Stimulated activated CD8-positive, alpha-beta memory T cell treated with anti-CD3 and anti-CD28 coated beads, Interleukin-4, amount 100 ng/mL, for 4 hours (primary cell): ENCODE results near the gene TTLL7.
A peak's percentile ranks its signal among the peaks of the same experiment; 100 is the strongest.

Experiments used
- DNase-seq, 2 donors: peaks; one replicate each; pipeline ENCODE4 v3.0.0-alpha.2; 2020; ENCODE audit warnings: low read depth in 2 of 2, low spot score in 1 of 2

TTLL7 gene, protein sequence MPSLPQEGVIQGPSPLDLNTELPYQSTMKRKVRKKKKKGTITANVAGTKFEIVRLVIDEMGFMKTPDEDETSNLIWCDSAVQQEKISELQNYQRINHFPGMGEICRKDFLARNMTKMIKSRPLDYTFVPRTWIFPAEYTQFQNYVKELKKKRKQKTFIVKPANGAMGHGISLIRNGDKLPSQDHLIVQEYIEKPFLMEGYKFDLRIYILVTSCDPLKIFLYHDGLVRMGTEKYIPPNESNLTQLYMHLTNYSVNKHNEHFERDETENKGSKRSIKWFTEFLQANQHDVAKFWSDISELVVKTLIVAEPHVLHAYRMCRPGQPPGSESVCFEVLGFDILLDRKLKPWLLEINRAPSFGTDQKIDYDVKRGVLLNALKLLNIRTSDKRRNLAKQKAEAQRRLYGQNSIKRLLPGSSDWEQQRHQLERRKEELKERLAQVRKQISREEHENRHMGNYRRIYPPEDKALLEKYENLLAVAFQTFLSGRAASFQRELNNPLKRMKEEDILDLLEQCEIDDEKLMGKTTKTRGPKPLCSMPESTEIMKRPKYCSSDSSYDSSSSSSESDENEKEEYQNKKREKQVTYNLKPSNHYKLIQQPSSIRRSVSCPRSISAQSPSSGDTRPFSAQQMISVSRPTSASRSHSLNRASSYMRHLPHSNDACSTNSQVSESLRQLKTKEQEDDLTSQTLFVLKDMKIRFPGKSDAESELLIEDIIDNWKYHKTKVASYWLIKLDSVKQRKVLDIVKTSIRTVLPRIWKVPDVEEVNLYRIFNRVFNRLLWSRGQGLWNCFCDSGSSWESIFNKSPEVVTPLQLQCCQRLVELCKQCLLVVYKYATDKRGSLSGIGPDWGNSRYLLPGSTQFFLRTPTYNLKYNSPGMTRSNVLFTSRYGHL

DNA sequence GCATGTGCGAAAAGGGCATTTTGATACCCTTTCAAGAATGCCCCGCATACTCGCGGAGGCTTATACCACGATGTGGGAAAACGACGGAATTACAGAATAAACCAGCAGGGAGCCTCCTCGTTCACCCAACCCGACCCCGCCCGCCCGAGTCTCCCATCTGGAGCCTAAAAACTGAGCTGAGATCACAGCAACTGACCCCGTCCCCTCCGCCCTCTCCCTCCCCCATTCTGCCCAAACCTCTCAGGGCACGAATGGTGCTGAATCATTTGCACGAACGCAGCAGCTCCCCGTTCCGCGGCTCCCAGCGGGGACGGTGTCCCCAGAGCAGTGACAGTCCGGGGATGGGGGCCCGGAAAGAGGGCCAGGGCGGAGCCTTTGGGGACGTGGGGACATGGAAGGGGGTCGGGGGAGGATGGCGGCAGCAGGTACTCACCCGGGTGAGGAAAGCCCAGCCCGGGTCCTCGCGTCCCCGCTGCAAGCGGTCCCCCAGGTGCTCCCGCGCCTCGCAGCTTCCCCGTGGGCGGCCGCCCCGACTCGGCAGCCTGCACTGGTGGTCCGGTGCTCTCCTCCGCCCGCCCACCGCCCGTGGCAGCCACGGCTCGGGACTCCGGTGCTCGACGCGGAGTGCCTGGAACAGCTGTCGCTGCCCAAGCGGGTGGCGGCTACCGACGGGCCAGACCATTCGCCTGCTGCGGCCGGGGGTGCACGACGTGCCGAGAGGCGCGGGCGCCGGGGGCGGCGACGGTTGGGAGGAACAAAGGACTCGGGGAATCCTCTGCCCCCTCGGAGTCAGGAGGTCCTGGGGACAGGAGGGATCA, at the start of gene TTLL7:
TSS of gene TTLL7 (minus strand) at position 635 of the 818 bp plus-strand sequence. CDS start 46,921 bp downstream, outside the sequence.
- DNase-seq, result peak; percentile 2 to 18

DNA sequence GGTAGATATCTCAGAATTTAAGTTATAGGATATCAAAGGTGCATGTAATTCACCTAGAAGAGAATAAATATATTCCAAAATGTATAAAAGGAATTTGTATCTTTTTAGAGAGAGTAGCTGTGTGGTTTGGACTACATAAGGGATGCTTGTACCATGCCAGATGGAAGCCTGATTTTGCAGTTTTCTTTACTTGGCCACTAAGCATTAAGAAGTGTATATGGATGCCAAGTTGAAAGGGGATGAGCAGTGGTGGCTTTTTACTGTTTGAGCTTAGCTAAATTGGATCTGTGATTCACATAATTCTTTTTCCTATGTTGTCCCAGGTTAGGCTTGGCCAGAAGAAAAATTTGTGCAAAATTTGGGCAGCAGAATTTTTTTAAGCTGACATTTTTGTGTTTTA, 43.5 kb upstream of the TTLL7 start:
- DNase-seq, result no peak

DNA sequence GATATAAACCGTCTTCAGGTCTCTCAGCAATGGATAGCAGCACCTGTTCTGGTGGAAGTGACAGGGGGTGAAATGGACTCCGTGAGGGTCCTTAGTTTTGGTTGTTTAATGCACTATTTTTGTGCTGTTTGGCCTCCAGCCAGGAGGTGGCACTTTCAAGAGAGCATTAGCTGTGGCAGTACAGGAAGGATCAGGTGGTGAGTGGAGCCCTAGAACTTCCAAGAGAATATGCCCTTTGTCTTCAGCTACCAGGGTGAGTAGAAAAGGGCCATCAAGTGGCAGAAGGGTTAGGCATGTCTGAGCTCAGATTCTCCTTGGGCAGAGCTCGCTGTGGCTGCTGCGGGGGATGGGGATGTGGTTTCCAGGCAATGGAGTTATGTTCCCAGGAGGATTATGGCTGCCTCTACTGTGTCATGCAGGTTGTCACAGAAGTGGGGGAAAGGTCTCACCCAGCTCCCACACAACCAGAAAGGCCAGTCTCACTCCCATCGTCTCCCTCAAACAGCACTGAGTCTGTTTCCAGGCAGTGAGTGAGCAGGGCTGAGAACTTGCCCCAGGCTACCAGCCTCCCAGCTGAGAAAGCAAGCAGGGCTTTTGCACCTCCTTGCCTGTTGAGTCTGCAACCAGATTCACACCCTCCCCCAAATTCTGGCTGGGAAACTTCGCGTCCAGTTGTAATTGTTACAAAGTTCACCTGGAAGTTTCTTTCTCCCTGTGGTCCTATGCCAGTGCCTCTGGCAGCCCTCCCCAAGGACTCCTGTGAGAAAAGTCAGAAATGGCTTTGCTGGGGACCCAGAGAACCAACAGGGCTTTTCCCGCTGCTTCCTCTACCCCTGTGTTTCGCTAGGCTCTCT, 39.1 kb upstream of the TTLL7 start:
- DNase-seq, result no peak

DNA sequence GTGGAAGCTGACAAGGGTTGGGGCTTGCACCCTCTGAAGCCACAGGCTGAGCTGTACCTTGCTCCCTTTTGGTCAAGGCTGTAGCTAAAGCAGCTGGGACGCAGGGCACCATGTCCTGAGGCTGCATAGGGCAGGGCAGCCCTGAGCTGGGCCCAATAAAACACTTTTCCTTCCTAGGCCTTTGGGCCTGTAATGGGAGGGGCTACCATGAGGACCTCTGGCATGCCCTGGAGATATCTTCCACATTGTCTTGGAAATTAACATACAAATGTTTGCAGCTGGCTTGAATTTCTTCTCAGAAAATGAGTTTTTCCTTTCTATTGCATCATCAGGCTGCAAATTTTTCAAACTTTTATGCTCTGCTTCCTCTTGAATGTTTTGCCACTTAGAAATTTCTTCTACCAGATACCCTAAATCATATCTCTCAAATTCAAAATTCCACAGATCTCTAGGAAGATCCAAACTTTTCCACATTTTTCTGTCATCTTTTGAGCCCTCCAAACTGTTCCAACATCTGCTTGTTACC, 32.9 kb upstream of the TTLL7 start:
- no peak for DNase-seq

DNA sequence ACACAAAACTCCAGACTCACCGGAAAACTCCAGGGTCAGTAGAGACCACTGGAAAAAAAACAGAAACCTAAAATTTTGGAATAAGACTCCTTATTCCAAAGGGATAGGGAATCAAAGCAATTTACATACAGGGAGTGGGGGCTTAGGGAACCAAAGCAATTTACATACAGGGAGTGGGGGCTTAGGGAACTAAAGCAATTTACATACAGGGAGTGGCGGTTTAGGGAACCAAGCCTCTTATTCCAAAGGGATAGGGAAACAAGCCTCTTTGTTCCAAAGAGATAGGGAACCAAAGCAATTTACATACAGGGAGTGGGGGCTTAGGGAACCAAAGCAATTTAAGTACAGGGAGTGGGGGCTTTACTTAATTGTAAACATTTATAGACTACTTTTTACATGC, 28.4 kb upstream of the TTLL7 start:
- no peak for DNase-seq

DNA sequence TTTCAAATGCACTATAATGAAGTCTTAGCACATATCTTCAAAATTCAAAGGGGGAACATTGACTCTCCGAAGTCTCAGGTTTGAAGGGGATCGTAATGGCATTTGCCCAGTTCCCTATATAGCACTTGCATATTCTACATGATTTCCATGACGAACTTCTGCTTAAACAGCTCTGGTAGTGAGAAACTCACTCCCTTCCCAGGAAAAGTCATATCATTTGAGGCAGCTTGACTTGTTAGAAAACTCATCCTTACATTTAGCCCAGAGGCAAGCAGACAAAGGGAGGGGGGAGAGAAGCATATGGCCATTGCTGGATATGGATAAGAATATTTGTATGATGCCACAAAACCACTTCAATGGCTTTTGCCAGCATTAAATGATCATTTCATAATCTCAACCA, 27.0 kb upstream of the TTLL7 start:
- DNase-seq, result no peak

DNA sequence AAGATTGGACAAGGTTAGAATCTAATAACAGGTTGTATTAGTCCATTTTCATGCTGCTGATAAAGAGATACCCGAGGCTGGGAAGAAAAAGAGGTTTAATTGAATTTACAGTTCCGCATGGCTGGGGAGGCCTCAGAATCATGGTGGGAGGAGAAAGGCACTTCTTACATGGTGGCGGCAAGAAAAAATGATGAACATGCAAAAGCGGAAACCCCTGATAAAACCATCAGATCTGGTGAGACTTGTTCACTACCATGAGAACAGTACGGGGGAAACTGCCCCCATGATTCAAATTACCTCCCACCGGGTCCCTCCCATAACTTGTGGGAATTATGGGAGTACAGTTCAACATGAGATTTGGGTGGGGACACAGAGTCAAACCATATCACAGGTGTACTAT, 22.9 kb upstream of the TTLL7 start:
- no peak for DNase-seq

DNA sequence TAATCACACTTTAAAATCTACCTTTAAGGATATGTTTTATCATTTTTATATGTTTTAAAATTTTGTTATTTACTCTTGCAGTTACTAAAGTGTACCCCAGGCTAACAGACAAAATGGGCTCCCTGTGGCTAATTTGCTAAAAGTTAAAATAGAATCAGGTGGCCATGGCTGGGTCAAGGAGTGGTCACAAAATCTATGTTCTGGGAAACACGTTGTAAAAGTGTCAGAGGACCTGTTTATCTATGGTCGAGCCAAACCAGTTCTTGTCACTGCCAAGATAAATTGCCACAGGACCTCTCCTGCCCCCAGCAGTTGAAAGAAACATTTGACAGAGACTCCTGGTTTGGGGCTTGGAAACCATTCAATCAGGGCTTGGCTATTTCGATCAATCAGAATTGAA, 21.2 kb upstream of the TTLL7 start:
- DNase-seq, result no peak

DNA sequence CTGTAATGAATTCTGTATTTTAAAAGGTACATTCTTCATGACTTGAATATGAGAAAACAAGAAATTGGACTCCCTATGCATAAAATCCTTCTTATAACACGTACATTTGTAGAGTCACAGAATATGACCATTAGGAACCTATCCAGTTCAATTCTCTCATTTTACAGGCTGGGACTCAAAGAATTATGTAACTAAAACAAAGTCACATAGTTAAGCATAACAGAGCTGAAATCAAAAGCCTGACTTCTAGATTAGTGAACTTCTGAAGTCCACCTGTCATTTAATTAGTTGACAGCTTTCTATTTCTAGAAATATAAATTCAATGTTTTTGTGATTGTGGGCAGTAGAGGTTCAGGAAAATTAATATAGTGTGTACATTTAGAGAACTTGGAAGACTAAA, 20.3 kb upstream of the TTLL7 start:
- no peak for DNase-seq

DNA sequence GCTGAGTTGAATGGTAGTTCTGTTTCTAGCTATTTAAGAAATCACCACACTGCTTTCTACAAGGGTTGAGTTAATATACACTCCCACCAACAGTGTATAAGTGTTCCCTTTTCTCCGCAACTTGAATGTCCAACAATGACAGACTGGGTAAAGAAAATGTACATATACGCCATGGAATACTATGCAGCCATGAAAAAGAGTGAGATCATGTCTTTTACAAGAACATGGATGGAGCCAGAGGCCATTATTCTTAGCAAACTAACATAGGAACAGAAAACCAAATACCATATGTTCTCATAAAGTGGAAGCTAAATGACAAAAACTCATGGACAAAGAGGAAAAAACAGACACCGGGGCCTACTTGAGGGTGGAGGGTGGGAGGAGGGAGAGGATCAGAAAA, 14.8 kb upstream of the TTLL7 start:
- DNase-seq, result no peak

DNA sequence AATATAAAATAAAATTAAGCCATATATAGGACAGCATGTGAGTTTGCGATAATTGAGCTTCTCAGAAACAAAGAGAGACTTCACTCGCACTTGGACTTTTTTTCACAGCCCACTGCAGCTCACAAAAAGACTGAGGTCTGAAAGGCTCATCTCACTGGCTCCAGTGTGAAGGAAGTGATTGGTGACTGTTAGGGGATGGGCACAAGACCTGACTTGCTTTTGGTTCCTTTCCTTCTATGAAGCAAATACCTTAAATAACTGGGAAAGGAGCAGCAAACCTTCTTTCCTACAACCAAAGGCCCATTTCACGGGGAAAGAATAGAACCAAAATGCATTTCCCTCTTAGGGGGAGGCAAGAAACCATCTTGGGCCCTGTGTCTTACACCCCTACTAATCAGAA, 13.1 kb upstream of the TTLL7 start:
- DNase-seq, result no peak

DNA sequence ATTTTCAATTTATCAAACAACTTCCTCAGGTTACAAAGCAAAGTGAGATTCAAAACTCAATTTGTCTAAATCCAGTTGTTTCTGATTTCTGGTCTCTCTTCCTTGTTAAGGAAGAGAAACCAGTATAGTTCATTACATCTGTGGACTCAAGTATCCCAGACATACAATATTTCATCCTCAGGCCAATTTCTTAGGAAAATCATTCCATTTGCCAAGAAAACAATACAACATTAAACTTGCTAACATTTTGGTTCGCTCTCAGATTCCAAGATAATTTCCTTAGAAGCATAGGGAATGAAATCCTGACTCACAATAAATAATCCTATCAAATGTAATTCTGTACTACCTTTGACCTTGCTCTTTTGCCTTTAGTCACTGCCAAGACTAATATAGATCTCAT, 11.2 kb upstream of the TTLL7 start:
- DNase-seq, result no peak

DNA sequence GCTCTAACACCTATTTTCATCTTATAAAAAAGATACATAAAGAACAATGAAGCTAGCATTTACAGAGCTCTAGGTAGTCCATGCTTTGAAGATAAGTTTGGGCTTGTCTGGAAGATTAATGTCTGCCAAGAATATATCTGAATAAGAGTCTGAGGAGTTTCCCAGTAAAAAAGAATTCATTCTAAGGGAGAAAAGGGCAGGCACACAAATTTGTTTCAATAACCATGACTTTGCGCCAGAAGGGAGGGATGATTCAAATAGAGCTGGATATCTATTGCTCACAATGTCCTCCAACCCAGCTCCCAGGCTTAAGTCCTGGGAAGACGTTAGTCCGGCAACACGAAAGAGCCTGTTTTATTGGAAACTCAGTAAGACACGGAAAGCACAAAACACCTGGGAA, 9.7 kb upstream of the TTLL7 start:
- DNase-seq, result no peak

DNA sequence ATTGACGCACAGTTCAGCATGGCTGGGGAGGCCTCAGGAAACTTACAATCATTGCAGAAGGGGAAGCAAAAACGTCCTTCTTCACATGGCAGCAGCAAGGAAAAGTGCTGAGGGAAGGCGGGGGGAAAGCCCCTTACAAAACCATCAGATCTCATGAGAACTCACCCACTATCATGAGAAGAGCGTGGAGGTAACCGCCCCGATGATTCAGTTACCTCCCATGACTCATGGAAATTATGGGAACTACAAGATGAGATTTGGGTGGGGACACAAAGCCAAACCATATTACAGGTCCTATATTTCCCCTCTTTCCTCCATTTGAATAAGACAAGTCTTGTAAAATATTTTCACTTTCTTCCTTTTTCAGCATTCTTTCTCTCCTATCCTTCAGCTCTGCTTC, 7.7 kb upstream of the TTLL7 start:
- DNase-seq, result no peak

DNA sequence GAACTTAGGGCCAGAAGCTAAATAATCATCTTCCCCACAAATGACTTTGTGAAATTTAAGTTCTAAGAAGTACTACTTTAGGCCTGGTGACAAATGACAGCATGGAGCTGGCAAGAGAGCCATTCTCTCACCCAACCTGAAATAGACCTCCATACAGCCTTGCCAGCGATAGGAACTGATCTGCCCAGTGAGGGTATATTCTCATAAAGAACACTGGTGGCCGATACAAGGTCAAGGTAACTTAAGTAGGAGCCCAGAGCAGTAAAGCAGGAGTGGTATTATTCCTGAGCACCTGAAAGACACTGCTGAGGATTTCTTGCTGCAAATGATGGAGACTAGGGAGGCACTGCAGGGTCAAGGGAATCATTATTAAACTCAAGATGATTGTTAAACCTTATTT, 2.6 kb upstream of the TTLL7 start:
- DNase-seq, result no peak

DNA sequence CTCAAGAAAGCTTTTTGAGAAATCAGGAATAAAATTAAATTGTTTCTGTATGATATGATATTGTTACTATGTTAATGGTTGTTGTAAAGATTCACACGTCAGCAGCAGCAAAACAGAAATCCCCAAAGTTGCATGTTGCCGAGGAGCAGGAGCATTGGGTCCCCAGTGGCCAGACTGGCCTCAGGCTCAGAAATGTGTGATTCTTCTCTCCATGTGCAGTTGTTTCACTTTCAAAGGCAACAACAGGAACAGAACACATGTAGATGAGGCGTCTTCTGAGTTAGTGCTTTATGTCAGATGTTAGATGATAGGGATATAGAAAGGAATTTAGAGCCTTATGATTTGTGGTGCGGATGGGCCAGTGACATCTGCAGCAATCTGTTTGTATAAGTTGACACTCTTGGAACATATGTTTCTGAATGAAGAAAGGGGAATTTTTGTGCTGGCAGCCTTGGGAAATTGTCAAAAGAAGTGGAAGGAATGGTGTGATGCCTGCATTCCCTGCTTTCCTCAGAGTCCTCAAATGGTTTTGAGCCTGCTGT, 2.1 kb upstream of the TTLL7 start:
- no peak for DNase-seq

DNA sequence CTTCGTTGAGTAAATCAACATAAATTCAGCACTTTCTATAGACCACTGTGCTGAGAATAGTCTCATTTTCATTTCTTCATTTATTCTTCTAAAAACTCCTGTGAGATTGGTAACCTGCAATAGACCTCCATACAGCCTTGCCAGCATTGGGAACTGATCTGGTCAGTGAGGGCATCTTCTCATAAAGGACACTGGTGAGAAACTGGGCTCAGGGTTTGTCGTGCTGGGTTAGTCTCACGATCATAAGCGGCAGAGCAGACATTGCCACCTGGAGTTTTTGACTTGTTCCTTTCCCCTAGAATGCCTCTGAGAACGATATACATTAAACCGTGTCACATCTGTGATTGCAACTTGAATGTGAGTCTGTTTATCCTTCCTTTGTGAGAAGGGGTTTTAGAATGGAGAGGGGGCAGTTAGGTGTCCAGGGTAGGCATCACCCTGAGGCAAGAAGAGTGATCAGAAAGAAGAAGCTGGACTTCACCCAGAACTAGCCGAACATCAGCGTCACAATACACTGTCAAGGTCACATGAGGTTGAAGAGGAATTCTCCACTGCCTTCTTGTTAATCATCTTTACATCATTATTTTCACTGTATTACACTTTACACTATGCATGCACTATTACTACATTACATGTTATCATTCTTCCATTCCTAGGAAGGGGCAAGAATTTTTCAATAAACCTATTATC, 1.4 kb upstream of the TTLL7 start:
- no peak for DNase-seq

DNA sequence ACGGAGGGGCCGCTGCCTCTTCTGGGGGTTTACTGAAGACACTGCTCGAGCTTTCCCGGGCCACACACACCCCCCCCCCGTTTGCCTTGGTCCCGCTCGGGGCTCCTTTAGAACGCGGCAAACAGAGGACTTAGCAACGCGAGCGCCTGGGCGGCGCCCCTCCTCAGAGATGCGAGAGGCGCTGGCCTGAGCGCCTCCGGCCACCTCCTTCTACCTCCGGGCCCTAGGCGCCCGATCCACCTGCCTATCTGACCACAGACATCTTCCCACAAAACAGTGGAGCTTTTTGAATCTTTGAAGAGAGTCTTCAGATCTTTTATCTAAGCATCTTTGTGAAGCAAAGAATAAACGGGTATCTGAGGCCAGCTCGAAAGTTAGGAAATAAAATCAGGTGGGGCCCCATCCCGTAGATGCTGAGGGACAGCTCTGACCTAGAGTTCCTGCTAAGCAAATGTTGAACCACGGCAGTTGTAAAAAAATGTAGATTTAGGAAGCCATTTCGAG, 436 bp upstream of the TTLL7 start:
- peak in 1 of 2 donors; percentile 17 for DNase-seq

DNA sequence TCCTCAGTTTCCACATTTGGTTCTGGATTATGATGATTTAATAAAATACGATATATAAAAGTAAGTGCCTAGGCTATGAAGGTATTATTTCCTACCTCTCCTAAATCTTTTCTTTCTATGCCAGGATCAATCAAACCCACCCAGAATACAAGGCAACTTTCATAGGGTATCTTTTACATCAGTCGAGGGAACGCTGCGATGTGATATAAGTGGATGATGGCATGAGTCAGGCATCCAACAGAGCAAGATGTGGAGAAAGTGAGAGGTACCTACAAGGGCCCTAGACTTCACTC, 781 bp downstream of the TTLL7 start:
- no peak for DNase-seq
